ENCODE measurements around the gene OR13H1. TPM values are rescaled to one million over a fixed set of nuclear protein-coding genes. Genes with fewer than 3 reads are reported as not detected.
A peak's percentile ranks its signal among the peaks of the same experiment; 100 is the strongest.
"Not testable (repeated sequence)": the region's sequence is repeated elsewhere in the genome, so short reads cannot be mapped to it uniquely, and the experiment has no call there.

Gene OR13H1
- total RNA-seq, 1 donor from 2014 or later: not detected

DNA sequence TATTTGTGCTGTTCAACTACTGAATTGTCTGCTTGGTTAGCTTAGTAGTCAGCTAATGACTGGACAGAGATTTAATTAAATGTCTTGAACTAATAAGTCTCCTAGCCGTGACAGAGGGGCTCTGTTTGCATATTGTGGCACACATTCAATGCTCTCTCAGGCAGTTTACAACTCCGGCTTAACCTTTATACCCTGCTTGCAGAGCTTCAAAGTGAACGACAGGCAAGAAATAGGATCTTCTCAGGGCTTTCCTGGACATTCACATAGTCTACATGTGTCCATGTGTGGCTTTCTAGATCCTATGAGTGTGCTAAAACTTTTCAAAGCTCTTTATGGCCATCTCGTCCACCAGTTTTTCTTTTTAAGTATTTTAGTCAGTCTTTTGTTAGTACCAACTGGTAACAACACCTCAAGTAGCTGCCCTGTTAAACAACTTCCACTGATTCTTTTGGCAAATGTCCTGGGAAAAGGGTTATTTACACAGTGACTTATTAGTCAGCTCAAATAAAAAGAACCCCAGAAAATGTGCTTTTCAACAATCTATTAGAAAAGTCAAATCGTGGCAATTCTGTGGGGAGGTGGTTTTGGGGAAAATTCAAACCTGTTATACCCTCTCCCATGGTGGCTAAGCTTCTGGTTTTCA lies 28.6 kb downstream of the OR13H1 start:
- DNase-seq (ENCODE audit: low spot score): no peak
- TF ChIP-seq, protein P1, sequence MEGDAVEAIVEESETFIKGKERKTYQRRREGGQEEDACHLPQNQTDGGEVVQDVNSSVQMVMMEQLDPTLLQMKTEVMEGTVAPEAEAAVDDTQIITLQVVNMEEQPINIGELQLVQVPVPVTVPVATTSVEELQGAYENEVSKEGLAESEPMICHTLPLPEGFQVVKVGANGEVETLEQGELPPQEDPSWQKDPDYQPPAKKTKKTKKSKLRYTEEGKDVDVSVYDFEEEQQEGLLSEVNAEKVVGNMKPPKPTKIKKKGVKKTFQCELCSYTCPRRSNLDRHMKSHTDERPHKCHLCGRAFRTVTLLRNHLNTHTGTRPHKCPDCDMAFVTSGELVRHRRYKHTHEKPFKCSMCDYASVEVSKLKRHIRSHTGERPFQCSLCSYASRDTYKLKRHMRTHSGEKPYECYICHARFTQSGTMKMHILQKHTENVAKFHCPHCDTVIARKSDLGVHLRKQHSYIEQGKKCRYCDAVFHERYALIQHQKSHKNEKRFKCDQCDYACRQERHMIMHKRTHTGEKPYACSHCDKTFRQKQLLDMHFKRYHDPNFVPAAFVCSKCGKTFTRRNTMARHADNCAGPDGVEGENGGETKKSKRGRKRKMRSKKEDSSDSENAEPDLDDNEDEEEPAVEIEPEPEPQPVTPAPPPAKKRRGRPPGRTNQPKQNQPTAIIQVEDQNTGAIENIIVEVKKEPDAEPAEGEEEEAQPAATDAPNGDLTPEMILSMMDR (IDR thresholded peaks at IDR 0.05): no peak
- no peaks in the 10 kb centered on the region for H3K27me3 Mint-ChIP-seq (ENCODE audit: low read depth)
- H3K4me3 Mint-ChIP-seq (ENCODE audit: unreplicated experiment): no peak overlapping the region
- H3K27ac Mint-ChIP-seq (ENCODE audit: unreplicated experiment): peak overlapping the region; percentile 57
- peaks cover 59% of the 10 kb centered on the region for H3K4me1 Mint-ChIP-seq (ENCODE audit: low read depth)
- H3K9me3 Mint-ChIP-seq (ENCODE audit: low read depth): peaks cover 4% of the 10 kb centered on the region
- H3K36me3 Mint-ChIP-seq (ENCODE audit: low read depth): no peaks in the 10 kb centered on the region

DNA sequence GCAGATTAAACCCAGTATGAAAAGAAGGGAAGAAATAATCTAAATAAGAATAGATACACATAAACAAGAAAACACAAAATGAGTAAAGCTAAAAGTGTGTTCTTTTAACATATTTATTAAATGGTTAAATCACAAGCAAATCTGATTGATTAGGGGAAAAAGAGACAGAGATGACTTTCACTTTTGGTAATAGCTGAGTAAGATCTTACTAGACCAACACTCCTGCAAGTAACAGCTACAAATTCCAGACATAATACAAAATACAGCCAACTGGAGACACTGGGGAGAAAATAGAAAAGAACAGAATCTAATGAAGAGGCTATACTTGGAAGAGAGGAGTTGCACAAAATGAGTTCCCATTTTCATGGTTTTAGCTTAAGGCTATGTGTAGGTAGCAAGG lies 33.5 kb downstream of the OR13H1 start:
- DNase-seq (ENCODE audit: low spot score): no peak
- H3K27me3 Mint-ChIP-seq (ENCODE audit: low read depth): no peaks in the 10 kb centered on the region
- H3K36me3 Mint-ChIP-seq (ENCODE audit: low read depth): peaks cover 2% of the 10 kb centered on the region
- H3K27ac Mint-ChIP-seq (ENCODE audit: unreplicated experiment): peak overlapping the region; percentile 97
- H3K9me3 Mint-ChIP-seq (ENCODE audit: low read depth): peaks cover 5% of the 10 kb centered on the region
- TF ChIP-seq, protein P1 (IDR thresholded peaks at IDR 0.05): no peak
- H3K4me1 Mint-ChIP-seq (ENCODE audit: low read depth): peaks cover 52% of the 10 kb centered on the region
- H3K4me3 Mint-ChIP-seq (ENCODE audit: unreplicated experiment): peak overlapping the region; percentile 92

DNA sequence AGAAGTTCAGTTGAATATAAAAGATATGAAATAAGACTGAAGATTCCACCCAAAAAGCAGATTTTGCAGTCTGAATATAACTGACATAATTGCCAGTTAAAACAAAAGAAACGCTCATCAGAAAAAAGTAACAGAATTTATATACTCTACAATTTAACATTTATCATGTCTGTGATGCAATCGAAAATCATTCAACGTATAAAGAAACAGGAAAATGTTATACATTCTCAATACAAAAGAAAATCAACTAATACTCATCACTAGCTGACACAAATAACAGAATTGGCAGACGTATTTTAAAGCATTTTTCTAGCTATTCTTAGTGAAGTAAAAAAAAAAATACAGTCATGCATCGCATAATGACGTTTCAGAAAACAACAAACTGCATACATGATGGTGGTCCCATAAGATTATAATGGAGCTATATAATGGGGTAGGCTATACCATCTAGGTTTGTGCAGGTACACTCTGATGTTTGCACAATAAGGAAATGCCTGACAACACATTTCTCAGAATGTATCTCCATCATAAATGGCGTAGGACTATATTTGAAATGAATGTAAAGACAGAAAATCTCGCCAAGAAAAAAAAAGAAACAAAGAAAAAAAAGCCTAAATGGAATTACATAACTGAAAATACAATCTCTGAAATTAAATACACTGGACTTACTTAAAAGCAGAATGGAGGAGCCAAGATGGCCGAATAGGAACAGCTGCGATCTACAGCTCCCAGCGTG lies 34.3 kb downstream of the OR13H1 start:
- DNase-seq (ENCODE audit: low spot score): no peak
- Mint-ChIP-seq H3K4me1 (ENCODE audit: low read depth) (peaks cover 44% of the 10 kb centered on the region), H3K36me3 (ENCODE audit: low read depth) (peaks cover 2% of the 10 kb centered on the region), H3K27me3 (ENCODE audit: low read depth) (no peaks in the 10 kb centered on the region), H3K27ac (ENCODE audit: unreplicated experiment) (peak overlapping the region; percentile 97), H3K9me3 (ENCODE audit: low read depth) (peaks cover 5% of the 10 kb centered on the region), H3K4me3 (ENCODE audit: unreplicated experiment) (peak overlapping the region; percentile 92)
- TF ChIP-seq, protein P1 (IDR thresholded peaks at IDR 0.05): no peak

DNA sequence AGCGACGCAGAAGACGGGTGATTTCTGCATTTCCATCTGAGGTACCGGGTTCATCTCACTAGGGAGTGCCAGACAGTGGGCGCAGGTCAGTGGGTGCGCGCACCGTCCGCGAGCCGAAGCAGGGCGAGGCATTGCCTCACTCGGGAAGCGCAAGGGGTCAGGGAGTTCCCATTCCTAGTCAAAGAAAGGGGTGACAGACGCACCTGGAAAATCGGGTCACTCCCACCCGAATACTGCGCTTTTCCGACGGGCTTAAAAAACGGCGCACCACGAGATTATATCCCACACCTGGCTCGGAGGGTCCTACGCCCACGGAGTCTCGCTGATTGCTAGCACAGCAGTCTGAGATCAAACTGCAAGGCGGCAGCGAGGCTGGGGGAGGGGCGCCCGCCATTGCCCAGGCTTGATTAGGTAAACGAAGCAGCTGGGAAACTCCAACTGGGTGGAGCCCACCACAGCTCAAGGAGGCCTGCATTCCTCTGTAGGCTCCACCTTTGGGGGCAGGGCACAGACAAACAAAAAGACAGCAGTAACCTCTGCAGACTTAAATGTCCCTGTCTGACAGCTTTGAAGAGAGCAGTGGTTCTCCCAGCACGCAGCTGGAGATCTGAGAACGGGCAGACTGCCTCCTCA lies 35.0 kb downstream of the OR13H1 start:
- H3K9me3 Mint-ChIP-seq (ENCODE audit: low read depth); H3K27me3 Mint-ChIP-seq (ENCODE audit: low read depth); DNase-seq (ENCODE audit: low spot score); H3K36me3 Mint-ChIP-seq (ENCODE audit: low read depth): not testable (repeated sequence)
- peaks cover 38% of the 10 kb centered on the region for H3K4me1 Mint-ChIP-seq (ENCODE audit: low read depth)
- peak overlapping the region; percentile 97 for H3K27ac Mint-ChIP-seq (ENCODE audit: unreplicated experiment)
- H3K4me3 Mint-ChIP-seq (ENCODE audit: unreplicated experiment): peak overlapping the region; percentile 92

DNA sequence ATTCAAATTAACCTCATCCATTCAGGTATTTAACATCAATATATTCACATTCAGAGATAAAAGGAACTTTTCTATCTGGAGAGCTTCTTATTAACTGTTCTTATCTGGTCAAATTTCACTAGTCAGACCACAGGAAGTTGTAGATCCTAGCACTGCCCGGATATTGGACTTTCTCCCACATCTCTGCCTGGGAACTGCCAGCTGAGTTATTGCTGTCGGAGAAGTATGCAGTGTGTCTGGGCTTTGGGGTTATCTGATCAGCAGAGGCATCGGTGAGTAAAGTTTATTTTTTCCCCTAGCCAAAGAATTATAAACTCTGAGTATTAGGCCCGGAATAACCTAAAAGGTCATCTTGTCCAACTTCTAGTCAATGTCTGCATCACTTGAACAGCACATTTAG lies 45.1 kb downstream of the OR13H1 start:
- peak overlapping the region; percentile 62 for H3K27ac Mint-ChIP-seq (ENCODE audit: unreplicated experiment)
- H3K9me3 Mint-ChIP-seq (ENCODE audit: low read depth): peaks cover 6% of the 10 kb centered on the region
- no peaks in the 10 kb centered on the region for H3K36me3 Mint-ChIP-seq (ENCODE audit: low read depth)
- no peaks in the 10 kb centered on the region for H3K27me3 Mint-ChIP-seq (ENCODE audit: low read depth)
- DNase-seq (ENCODE audit: low spot score): no peak
- TF ChIP-seq, protein P1 (IDR thresholded peaks at IDR 0.05): no peak
- peaks cover 23% of the 10 kb centered on the region for H3K4me1 Mint-ChIP-seq (ENCODE audit: low read depth)
- no peak overlapping the region for H3K4me3 Mint-ChIP-seq (ENCODE audit: unreplicated experiment)
